OCI-LY1 (cell line): ENCODE data around the gene CEP290.

Experiments used
- H2AFZ ChIP-seq: fragments of 200-600 bp; sonication (generic), shearing (Covaris generic); 2 replicates; pipeline ENCODE4 v1.6.0; 2014; ENCODE audit warnings: antibody characterized with exemption, mild to moderate bottlenecking, low read length
- H3F3A ChIP-seq: fragments of 200-600 bp; sonication (generic), shearing (Covaris generic); 2 replicates; pipeline ENCODE4 v1.6.0; 2014; ENCODE audit warnings: mild to moderate bottlenecking, antibody characterized with exemption, low read length, moderate library complexity; ENCODE audit not compliant: insufficient read depth
- H3K27ac ChIP-seq: fragments of 200-600 bp; sonication (generic); 2 replicates; pipeline ENCODE4 v1.5.1; 2014; ENCODE audit warnings: low read length, mixed run types, mild to moderate bottlenecking, low read depth; ENCODE audit not compliant: poor library complexity, severe bottlenecking
- H3K27me3 ChIP-seq: fragments of 200-600 bp; sonication (generic); 2 replicates; pipeline ENCODE4 v1.6.0; 2014; ENCODE audit warnings: antibody characterized with exemption, mild to moderate bottlenecking, low read length, moderate library complexity; ENCODE audit not compliant: insufficient read depth
- H3K36me3 ChIP-seq: fragments of 200-600 bp; sonication (generic); 2 replicates; pipeline ENCODE4 v1.6.1; 2014; ENCODE audit warnings: mild to moderate bottlenecking, antibody characterized with exemption, low read length, moderate library complexity, mixed read lengths; ENCODE audit not compliant: insufficient read depth
- H3K4me1 ChIP-seq: fragments of 200-600 bp; sonication (generic); 2 replicates; pipeline ENCODE4 v1.5.1; 2014; ENCODE audit warnings: mild to moderate bottlenecking, low read length, moderate library complexity; ENCODE audit not compliant: insufficient read depth, severe bottlenecking
- H3K4me2 ChIP-seq: fragments of 200-600 bp; sonication (generic), shearing (Covaris generic); 2 replicates; pipeline ENCODE4 v1.6.1; 2014; ENCODE audit warnings: low read length
- H3K4me3 ChIP-seq: fragments of 200-600 bp; sonication (generic); 2 replicates; pipeline ENCODE4 v1.5.1; 2014; ENCODE audit warnings: low read length, low read depth, mild to moderate bottlenecking, mixed read lengths; ENCODE audit not compliant: poor library complexity, severe bottlenecking
- H3K79me2 ChIP-seq: fragments of 200-600 bp; shearing (Covaris generic); 2 replicates; pipeline ENCODE4 v1.6.1; 2016; ENCODE audit warnings: mixed run types, low read length, mixed read lengths; ENCODE audit not compliant: insufficient read depth
- H3K9ac ChIP-seq: fragments of 200-600 bp; sonication (generic), shearing (Covaris generic); 2 replicates; pipeline ENCODE4 v1.6.1; 2014; ENCODE audit warnings: mild to moderate bottlenecking, low read length, mixed read lengths
- H3K9me2 ChIP-seq: fragments of 200-600 bp; sonication (generic), shearing (Covaris generic); 2 replicates; pipeline ENCODE4 v1.6.1; 2014; ENCODE audit warnings: low read depth, mild to moderate bottlenecking, low read length, mixed read lengths
- H3K9me3 ChIP-seq: fragments of 200-600 bp; shearing (Covaris generic); 2 replicates; pipeline ENCODE4 v1.6.1; 2014; ENCODE audit warnings: low read length, mixed read lengths
- H4K20me1 ChIP-seq: fragments of 200-600 bp; sonication (generic), shearing (Covaris generic); 2 replicates; pipeline ENCODE4 v1.6.0; 2016; ENCODE audit warnings: mild to moderate bottlenecking, low read length; ENCODE audit not compliant: insufficient read depth
- EZH2 ChIP-seq: fragments of 200-600 bp; sonication (generic), shearing (Covaris generic); IDR thresholded peaks from 2 replicates; pipeline ENCODE4 v1.8.0; 2017; ENCODE audit warnings: borderline replicate concordance, mixed run types, mild to moderate bottlenecking, antibody characterized with exemption, low read length, moderate library complexity, mixed read lengths
- TF ChIP-seq, protein P1 (sequence below): fragments of 200-600 bp; sonication (generic), shearing (Covaris generic); IDR thresholded peaks from 2 replicates; pipeline ENCODE4 v1.5.1; 2017; ENCODE audit warnings: mild to moderate bottlenecking, antibody characterized with exemption, low read length, moderate library complexity, mixed read lengths

CEP290 gene

DNA sequence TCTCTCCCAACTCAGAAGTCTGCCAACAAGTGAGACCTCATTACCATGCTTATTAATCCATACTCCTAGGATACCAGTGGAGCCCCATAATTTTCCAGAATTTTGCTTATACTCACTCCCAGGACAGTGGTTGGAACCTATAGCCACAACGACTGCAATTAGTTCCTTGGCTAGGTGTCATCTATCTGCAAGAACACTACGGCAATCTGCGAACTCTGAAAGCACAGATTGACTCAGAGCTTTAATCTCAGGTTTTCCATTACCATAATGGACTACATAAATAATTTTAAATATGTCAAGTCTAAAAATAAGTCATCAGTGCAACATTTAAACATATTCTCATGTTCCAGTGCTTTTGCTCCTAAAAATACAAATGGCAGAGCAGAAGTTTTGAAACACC is 33.7 kb upstream of the CEP290 start:
- no peaks in the 10 kb centered on the region for H3K4me1 ChIP-seq
- TF ChIP-seq, protein P1, sequence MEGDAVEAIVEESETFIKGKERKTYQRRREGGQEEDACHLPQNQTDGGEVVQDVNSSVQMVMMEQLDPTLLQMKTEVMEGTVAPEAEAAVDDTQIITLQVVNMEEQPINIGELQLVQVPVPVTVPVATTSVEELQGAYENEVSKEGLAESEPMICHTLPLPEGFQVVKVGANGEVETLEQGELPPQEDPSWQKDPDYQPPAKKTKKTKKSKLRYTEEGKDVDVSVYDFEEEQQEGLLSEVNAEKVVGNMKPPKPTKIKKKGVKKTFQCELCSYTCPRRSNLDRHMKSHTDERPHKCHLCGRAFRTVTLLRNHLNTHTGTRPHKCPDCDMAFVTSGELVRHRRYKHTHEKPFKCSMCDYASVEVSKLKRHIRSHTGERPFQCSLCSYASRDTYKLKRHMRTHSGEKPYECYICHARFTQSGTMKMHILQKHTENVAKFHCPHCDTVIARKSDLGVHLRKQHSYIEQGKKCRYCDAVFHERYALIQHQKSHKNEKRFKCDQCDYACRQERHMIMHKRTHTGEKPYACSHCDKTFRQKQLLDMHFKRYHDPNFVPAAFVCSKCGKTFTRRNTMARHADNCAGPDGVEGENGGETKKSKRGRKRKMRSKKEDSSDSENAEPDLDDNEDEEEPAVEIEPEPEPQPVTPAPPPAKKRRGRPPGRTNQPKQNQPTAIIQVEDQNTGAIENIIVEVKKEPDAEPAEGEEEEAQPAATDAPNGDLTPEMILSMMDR = no peak
- no peak for TF ChIP-seq EZH2
- no peak overlapping the region for H3K27ac ChIP-seq
- no peak overlapping the region for H3K9ac ChIP-seq
- H3K36me3 ChIP-seq = peaks cover 48% of the 10 kb centered on the region
- no peaks in the 10 kb centered on the region for H3K79me2 ChIP-seq
- no peak overlapping the region for H2AFZ ChIP-seq
- H3K4me2 ChIP-seq = no peak overlapping the region
- no peaks in the 10 kb centered on the region for H3K9me2 ChIP-seq
- no peaks in the 10 kb centered on the region for H4K20me1 ChIP-seq
- H3K27me3 ChIP-seq = no peaks in the 10 kb centered on the region
- no peaks in the 10 kb centered on the region for H3K9me3 ChIP-seq
- H3F3A ChIP-seq = no peaks in the 10 kb centered on the region
- H3K4me3 ChIP-seq = no peak overlapping the region

- H4K20me1 ChIP-seq = no peaks in the 10 kb centered on the region
- H3K4me3 ChIP-seq = no peak overlapping the region
- no peak overlapping the region for H2AFZ ChIP-seq
- no peak overlapping the region for H3K27ac ChIP-seq
- no peak overlapping the region for H3K9ac ChIP-seq
- H3K4me1 ChIP-seq = no peaks in the 10 kb centered on the region
- no peaks in the 10 kb centered on the region for H3F3A ChIP-seq
- H3K9me3 ChIP-seq = no peaks in the 10 kb centered on the region
- no peaks in the 10 kb centered on the region for H3K79me2 ChIP-seq
- no peak for TF ChIP-seq EZH2
- TF ChIP-seq, protein P1 = no peak
- H3K27me3 ChIP-seq = no peaks in the 10 kb centered on the region
- no peaks in the 10 kb centered on the region for H3K9me2 ChIP-seq
- H3K4me2 ChIP-seq = no peak overlapping the region
- peaks cover 41% of the 10 kb centered on the region for H3K36me3 ChIP-seq
Observed at GRCh38 chr12:88172844-88173407, 31.0 kb upstream of the CEP290 start.

GRCh38 chr12:88167384-88167783 is 25.5 kb upstream of the CEP290 start:
- Histone ChIP-seq H3K9me2 (no peaks in the 10 kb centered on the region), H3K4me3 (no peak overlapping the region), H3K4me1 (no peaks in the 10 kb centered on the region), H3K9ac (no peak overlapping the region), H3K27me3 (no peaks in the 10 kb centered on the region), H3K4me2 (no peak overlapping the region), H3K9me3 (no peaks in the 10 kb centered on the region), H3K36me3 (peaks cover 29% of the 10 kb centered on the region), H3K27ac (no peak overlapping the region), H2AFZ (no peak overlapping the region), H4K20me1 (no peaks in the 10 kb centered on the region), H3K79me2 (no peaks in the 10 kb centered on the region), H3F3A (no peaks in the 10 kb centered on the region)
- no peak for TF ChIP-seq EZH2
- TF ChIP-seq, protein P1 = no peak
